Tibial nerve (tissue), 4 donors: Measurements from ENCODE around the gene PRXL2C. TPM values are rescaled to one million over a fixed set of nuclear protein-coding genes. Genes with fewer than 3 reads are reported as not detected.
"Not testable (repeated sequence)": the region's sequence is repeated elsewhere in the genome, so short reads cannot be mapped to it uniquely, and the experiment has no call there.

Experiments
- DNase-seq, 2 donors: peaks; one replicate each; pipeline ENCODE4 v3.0.0-alpha.2; 2019; ENCODE audit warnings: low spot score in 2 of 2
- H3K27ac ChIP-seq, 4 donors: fragments of 200-600 bp; sonication (generic) in 3 of 4; one replicate each; pipeline ENCODE4 v1.5.1; 2017 to 2019; ENCODE audit warnings: mild to moderate bottlenecking in 1 of 4
- H3K27me3 ChIP-seq, 2 donors: fragments of 200-600 bp; sonication (generic) in 1 of 2; one replicate each; pipeline versions ENCODE4 v1.5.1 to v1.6.0; 2017 to 2019
- H3K36me3 ChIP-seq, 3 donors: fragments of 200-600 bp; sonication (generic); one replicate each; pipeline ENCODE4 v1.5.1; 2018 to 2019
- H3K4me1 ChIP-seq, 4 donors: fragments of 200-600 bp; sonication (generic) in 3 of 4; one replicate each; pipeline ENCODE4 v1.5.1; 2017 to 2019
- H3K4me3 ChIP-seq, 4 donors: fragments of 200-600 bp; sonication (generic) in 3 of 4; one replicate each; pipeline ENCODE4 v1.5.1; 2017 to 2019; ENCODE audit warnings: mild to moderate bottlenecking in 1 of 4, moderate library complexity in 1 of 4
- H3K9me3 ChIP-seq, 4 donors: fragments of 200-600 bp; sonication (generic) in 3 of 4; one replicate each; pipeline ENCODE4 v1.5.1; 2017 to 2019
- EP300 ChIP-seq, 2 donors: sonication (generic); formaldehyde crosslinking; IDR thresholded peaks; one replicate each; pipeline ENCODE4 v1.6.1; 2017; ENCODE audit warnings: antibody characterized with exemption in 2 of 2, mild to moderate bottlenecking in 1 of 2
- POLR2A ChIP-seq, 2 donors: fragments of 450-650 bp; IDR thresholded peaks; one replicate each; pipeline ENCODE4 v1.6.1; 2017; ENCODE audit warnings: antibody characterized with exemption in 2 of 2, mild to moderate bottlenecking in 2 of 2, moderate library complexity in 2 of 2
- WGBS, 2 donors: methylation state at CpG; one replicate each; pipeline ENCODE4 v1.1.5; 2018; 5-methylcytosine and 5-hydroxymethylcytosine counted together
- total RNA-seq, 4 donors: library from RNA; depleted of rRNA; stranded (reverse); fragments of >200 nt; gene quantifications; one replicate each; pipeline ENCODE4 v1.1.0, GENCODE V29; 2016
- TF ChIP-seq, protein P1 (sequence below), 5 experiments: fragments of 200-600 bp in 3 of 5; fragments of 450-650 bp in 2 of 5; sonication (generic) in 3 of 5; IDR thresholded peaks; one replicate each; pipeline ENCODE4 v1.5.1; 2016 to 2019; ENCODE audit warnings: antibody characterized with exemption in 5 of 5, mild to moderate bottlenecking in 3 of 5, moderate library complexity in 2 of 5

PRXL2C gene
- total RNA-seq, 4 donors from 2014 or later = 14.9 to 52.7 (median 20.6) TPM

DNA sequence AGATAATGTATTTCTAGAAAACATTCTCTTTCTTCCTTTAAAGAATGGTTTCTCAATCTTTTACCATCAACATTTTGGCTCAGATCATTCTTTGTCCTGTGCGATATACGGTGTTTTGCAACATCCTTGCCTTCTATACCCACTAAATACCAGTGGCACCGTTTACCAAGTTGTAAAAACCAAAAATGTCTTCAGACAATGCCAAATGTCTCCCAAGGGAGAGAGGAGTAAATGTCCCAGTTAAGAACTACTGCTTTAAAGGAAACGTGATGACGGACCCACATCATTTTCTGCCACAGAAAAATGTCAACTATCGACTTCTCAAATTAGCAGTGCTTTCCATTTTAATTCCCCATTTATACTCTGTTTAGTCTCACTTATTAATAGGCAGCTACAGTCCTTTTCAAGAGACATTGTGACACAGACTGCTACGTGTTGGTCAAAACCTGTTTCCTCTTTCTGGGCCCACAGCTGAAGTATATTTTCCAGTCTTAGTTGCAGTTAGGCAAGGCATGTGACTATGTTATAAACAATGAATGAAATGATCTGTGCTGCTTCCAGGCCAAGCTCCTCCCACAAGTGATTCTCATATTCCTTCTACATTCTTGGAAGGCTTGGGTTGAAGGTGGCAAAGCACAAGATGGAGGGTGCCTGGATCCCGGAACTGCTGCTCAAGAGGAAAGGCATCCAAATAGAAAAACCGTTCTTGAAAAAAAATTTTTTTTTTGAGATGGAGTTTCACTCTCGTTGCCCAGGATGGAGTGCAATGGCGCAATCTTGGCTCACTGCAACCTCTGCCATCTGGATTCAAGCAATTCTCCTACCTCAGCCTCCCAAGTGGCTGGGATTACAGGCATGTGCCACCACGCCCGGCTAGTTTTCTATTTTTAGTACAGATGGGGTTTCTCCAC is 8.8 kb downstream of the PRXL2C start:
- TF ChIP-seq, protein P1, sequence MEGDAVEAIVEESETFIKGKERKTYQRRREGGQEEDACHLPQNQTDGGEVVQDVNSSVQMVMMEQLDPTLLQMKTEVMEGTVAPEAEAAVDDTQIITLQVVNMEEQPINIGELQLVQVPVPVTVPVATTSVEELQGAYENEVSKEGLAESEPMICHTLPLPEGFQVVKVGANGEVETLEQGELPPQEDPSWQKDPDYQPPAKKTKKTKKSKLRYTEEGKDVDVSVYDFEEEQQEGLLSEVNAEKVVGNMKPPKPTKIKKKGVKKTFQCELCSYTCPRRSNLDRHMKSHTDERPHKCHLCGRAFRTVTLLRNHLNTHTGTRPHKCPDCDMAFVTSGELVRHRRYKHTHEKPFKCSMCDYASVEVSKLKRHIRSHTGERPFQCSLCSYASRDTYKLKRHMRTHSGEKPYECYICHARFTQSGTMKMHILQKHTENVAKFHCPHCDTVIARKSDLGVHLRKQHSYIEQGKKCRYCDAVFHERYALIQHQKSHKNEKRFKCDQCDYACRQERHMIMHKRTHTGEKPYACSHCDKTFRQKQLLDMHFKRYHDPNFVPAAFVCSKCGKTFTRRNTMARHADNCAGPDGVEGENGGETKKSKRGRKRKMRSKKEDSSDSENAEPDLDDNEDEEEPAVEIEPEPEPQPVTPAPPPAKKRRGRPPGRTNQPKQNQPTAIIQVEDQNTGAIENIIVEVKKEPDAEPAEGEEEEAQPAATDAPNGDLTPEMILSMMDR (IDR thresholded peaks at IDR 0.05) = no peak
- peak in 1 of 2 donors; percentile 57 for TF ChIP-seq EP300 (IDR thresholded peaks at IDR 0.05)
- Histone ChIP-seq H3K4me3 (no peak overlapping the region), H3K27me3 (no peaks in the 10 kb centered on the region), H3K36me3 (peaks cover 0 to 96% (median 0%) of the 10 kb centered on the region in 3 donors), H3K27ac (peak overlapping the region in 2 of 4 donors; percentile 54 to 68), H3K9me3 (no peaks in the 10 kb centered on the region), H3K4me1 (no peaks in the 10 kb centered on the region)
- 75 to 80% methylated on average over 13 of the region's 13 CpGs for WGBS, 2 donors
- peak in 1 of 2 donors; percentile 14 for DNase-seq

DNA sequence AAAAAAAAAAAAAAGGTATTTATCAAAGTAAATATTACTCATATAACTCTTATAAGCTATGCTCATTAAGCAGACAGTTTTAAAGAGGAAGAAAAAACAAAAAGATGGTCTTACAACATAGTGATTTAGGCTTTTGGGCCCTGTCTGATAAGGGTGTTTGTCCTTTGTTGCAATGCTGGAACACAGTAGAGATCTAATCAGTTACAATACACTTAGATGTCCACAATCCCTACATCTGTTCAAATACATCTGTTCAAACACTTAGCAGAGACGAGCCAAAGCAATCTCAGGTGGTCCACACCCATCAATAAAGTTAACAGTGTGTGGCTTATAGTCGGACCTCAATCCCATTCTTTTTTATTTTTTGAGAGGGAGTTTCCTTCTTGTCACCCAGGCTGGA is 11.0 kb downstream of the PRXL2C start:
- no peak overlapping the region for H3K27ac ChIP-seq
- WGBS, 2 donors = 74 to 90% methylated on average over 2 of the region's 2 CpGs
- no peaks in the 10 kb centered on the region for H3K4me1 ChIP-seq
- DNase-seq = no peak
- TF ChIP-seq POLR2A (IDR thresholded peaks at IDR 0.05) (no peak), EP300 (IDR thresholded peaks at IDR 0.05) (no peak)
- TF ChIP-seq, protein P1 (IDR thresholded peaks at IDR 0.05) = no peak
- no peaks in the 10 kb centered on the region for H3K9me3 ChIP-seq
- H3K36me3 ChIP-seq = peaks cover 0 to 84% (median 0%) of the 10 kb centered on the region in 3 donors
- no peak overlapping the region for H3K4me3 ChIP-seq
- no peaks in the 10 kb centered on the region for H3K27me3 ChIP-seq

DNA sequence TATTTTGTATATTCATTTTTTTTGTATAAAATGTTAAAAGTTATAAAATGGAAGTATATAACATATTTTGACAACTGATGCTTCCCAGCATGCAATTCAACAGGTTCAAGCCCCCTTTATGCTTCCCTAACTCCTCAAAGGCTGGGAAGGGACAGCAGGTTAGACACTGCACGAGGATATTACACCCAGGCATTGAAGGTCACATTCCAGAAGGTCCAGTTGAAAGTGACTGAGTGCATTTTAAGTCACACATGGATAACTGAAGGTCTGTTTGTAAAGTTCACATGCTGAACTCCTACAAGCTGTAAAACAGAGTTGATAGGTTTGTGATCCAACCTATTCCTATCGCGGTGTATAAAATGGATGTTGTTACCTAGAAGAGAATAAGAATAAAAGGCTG is 13.6 kb downstream of the PRXL2C start:
- 75 to 82% methylated on average over 3 of the region's 3 CpGs for WGBS, 2 donors
- no peaks in the 10 kb centered on the region for H3K27me3 ChIP-seq
- H3K4me1 ChIP-seq = no peaks in the 10 kb centered on the region
- H3K36me3 ChIP-seq = peaks cover 0 to 57% (median 0%) of the 10 kb centered on the region in 3 donors
- no peak for DNase-seq
- TF ChIP-seq POLR2A (IDR thresholded peaks at IDR 0.05) = no peak
- no peak for TF ChIP-seq EP300 (IDR thresholded peaks at IDR 0.05)
- TF ChIP-seq, protein P1 (IDR thresholded peaks at IDR 0.05) = no peak
- H3K27ac ChIP-seq = no peak overlapping the region
- H3K4me3 ChIP-seq = no peak overlapping the region
- no peaks in the 10 kb centered on the region for H3K9me3 ChIP-seq

DNA sequence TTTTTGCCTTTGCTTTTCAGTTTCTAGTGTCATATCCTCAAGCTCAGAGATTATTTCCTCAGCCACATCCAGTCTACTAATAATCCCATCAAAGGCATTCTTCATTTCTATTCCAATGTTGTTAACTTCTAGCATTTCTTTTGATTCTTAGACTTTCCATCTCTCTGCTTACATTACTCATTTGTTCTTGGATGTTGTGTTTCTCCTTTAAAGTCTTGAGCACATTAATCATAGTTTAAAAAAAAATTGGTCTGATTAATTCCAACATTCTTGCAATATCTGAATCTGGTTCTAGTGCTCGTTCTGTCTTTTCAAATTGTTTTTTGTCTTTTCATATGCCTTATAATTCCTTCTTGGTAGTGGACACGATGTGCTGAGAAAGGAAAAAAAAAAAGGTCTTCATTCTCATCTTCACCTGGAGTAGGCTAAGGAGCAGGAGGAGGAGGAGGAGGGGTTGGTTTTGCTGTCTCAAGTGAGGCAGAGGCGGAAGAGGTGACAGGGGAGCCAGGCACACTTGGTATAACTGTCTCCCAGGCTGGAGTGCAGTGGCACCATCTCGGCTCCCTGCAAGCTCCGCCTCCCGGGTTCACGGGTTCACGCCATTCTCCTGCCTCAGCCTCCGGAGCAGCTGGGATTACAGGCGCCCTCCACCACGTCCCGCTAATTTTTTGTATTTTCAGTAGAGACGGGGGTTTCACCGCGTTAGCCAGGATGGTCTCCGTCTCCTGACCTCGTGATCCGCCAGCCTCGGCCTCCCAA is 16.3 kb downstream of the PRXL2C start:
- H3K27me3 ChIP-seq = no peaks in the 10 kb centered on the region
- peaks cover 0 to 30% (median 0%) of the 10 kb centered on the region in 3 donors for H3K36me3 ChIP-seq
- no peak overlapping the region for H3K4me3 ChIP-seq
- 89 to 90% methylated on average over 19 of the region's 19 CpGs for WGBS, 2 donors
- H3K4me1 ChIP-seq = no peaks in the 10 kb centered on the region
- H3K9me3 ChIP-seq = no peaks in the 10 kb centered on the region
- no peak for DNase-seq
- TF ChIP-seq EP300 (IDR thresholded peaks at IDR 0.05) (no peak), POLR2A (IDR thresholded peaks at IDR 0.05) (no peak)
- TF ChIP-seq, protein P1 (IDR thresholded peaks at IDR 0.05) = no peak
- no peak overlapping the region for H3K27ac ChIP-seq

DNA sequence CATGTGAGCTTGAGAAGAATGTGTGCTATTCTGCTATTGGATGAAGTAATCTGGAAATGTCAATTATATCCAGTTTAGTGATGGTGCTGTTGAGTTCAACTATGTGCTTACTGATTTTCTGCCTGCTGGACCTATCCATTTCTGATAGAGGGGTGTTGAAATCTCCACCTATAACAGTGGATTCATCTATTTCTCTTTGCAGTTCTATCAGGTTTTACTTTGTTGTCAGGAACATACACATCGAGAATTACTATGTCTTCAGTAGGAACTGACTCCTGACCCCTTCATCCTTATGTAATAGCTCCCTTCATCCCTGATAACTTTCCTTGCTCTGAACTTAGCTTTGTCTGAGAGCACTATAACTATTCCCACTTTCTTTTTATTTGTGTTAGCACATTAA is 18.7 kb downstream of the PRXL2C start:
- H3K27me3 ChIP-seq = no peaks in the 10 kb centered on the region
- no peak overlapping the region for H3K27ac ChIP-seq
- no peaks in the 10 kb centered on the region for H3K9me3 ChIP-seq
- TF ChIP-seq POLR2A (IDR thresholded peaks at IDR 0.05) = no peak
- peaks cover 0 to 9% (median 0%) of the 10 kb centered on the region in 3 donors for H3K36me3 ChIP-seq
- no peak for DNase-seq
- no peak overlapping the region for H3K4me3 ChIP-seq
- 69 to 92% methylated on average over 1 of the region's 1 CpG for WGBS, 2 donors
- no peaks in the 10 kb centered on the region for H3K4me1 ChIP-seq

DNA sequence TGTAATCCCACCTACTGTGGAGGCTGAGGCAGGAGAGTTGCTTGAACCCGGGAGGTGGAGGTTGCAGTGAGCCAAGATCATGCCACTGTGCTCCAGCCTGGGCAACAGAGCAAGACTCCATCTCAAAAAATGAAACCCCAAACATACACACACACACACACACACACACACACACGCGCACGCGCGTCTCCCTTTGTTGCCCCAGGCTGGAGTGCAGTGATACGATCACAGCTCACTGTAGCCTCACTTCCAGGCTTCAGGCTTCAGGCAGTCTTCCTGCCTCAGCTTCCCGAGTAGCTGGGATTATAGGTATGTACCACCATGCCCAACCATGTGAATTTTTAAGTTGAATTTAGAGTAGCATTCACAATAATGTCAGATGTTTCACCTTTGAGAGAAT is 21.5 kb downstream of the PRXL2C start:
- H3K27me3 ChIP-seq, H3K4me3 ChIP-seq, H3K4me1 ChIP-seq, H3K27ac ChIP-seq, H3K9me3 ChIP-seq, H3K36me3 ChIP-seq, DNase-seq: not testable (repeated sequence)
- WGBS, 2 donors = 90% methylated on average over 8 of the region's 8 CpGs
